ENCODE data around the gene KLHL42.

DNA sequence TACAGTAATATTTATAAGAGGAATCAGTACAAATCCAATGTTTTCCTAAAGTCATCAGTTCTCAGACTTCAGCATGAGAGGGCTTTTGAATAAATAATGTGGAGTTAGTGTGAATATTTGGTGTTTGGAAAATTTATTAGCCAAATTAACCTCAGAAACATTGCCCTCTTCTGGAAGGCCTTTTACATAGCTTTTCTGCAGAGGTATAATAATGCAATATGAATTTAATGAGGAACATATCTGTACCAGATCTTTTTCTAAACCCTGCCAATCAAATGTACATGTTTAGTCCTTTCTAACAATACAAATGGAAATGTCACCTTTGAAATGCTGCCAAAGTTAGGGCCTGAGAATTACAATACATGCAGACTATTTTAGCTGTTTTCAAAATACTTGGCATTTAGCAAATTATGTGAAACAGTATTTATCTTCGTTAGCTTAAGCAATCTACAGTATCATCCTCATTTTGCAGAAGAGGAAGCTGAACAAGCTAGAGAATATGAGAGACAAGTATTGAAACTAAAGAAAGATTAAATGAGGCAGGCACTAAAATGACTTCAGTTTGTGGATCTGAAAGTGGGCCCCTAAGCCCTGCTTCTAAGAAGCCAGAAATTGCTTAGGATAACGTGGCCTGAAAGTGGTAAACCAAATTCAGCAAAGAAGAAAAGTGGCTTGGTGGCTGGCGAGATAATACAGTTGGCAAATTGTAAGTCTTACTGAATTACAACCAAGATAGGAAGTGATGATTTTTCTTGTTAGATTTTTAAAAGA, 60.4 kb downstream of the KLHL42 start:
- TF ChIP-seq FOXM1 (IDR thresholded peaks at IDR 0.05; ENCODE audit: borderline replicate concordance) (no peak), SP1 (IDR thresholded peaks at IDR 0.05) (no peak), ARNT (IDR thresholded peaks at IDR 0.05) (no peak), ELF4 (IDR thresholded peaks at IDR 0.05) (no peak), NFRKB (IDR thresholded peaks at IDR 0.05) (no peak), SUZ12 (IDR thresholded peaks at IDR 0.05) (no peak), BHLHE40 (IDR thresholded peaks at IDR 0.05; ENCODE audit: borderline replicate concordance) (no peak), ZNF384 (IDR thresholded peaks at IDR 0.05) (no peak), TARDBP (IDR thresholded peaks at IDR 0.05) (no peak)
- TF ChIP-seq, protein P1, sequence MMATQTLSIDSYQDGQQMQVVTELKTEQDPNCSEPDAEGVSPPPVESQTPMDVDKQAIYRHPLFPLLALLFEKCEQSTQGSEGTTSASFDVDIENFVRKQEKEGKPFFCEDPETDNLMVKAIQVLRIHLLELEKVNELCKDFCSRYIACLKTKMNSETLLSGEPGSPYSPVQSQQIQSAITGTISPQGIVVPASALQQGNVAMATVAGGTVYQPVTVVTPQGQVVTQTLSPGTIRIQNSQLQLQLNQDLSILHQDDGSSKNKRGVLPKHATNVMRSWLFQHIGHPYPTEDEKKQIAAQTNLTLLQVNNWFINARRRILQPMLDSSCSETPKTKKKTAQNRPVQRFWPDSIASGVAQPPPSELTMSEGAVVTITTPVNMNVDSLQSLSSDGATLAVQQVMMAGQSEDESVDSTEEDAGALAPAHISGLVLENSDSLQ (IDR thresholded peaks at IDR 0.05), result no peak

Data from HEK293T (cell line).